ENCODE data around the gene SPANXA2.
"Not testable (repeated sequence)": the region's sequence is repeated elsewhere in the genome, so short reads cannot be mapped to it uniquely, and the experiment has no call there.

The SPANXA2 gene

GRCh38 chrX:141589408-141589807 lies at the start of gene SPANXA2:
Gene SPANXA2 (plus strand): TSS chrX:141589708. CDS start chrX:141589768, 60 bp downstream.
- DNase-seq (ENCODE audit: low read depth) = not testable (repeated sequence)

- not testable (repeated sequence) for DNase-seq (ENCODE audit: low read depth)
Observed at GRCh38 chrX:141542551-141542950, 47.0 kb upstream of the SPANXA2 start.

GRCh38 chrX:141584638-141585037 lies 4.9 kb upstream of the SPANXA2 start, which contains the start of gene SPANXA1:
Gene SPANXA1 (minus strand): TSS chrX:141584738. CDS start chrX:141584678, 60 bp downstream.
- not testable (repeated sequence) for DNase-seq (ENCODE audit: low read depth)

- DNase-seq (ENCODE audit: low read depth) = no peak
Observed at GRCh38 chrX:141609111-141609510, 19.6 kb downstream of the SPANXA2 start.

GRCh38 chrX:141619336-141619735 lies 29.8 kb downstream of the SPANXA2 start:
- DNase-seq (ENCODE audit: low read depth) = no peak

- no peak for DNase-seq (ENCODE audit: low read depth)
Observed at GRCh38 chrX:141632124-141632523, 42.6 kb downstream of the SPANXA2 start.

GRCh38 chrX:141638550-141638949 lies 49.0 kb downstream of the SPANXA2 start:
- DNase-seq (ENCODE audit: low read depth) = no peak
